ENCODE data around the gene NCOR1.
"Not testable (repeated sequence)": the region's sequence is repeated elsewhere in the genome, so short reads cannot be mapped to it uniquely, and the experiment has no call there.

Gene NCOR1

GRCh38 chr17:16215273-16215964 is at the start of gene NCOR1:
Gene NCOR1, minus strand, starts transcription at chr17:16215534. Its CDS starts 20,965 bp downstream, at chr17:16194569.
- DNase-seq = peak; percentile 94

- DNase-seq = no peak
Observed at GRCh38 chr17:16262201-16262600, 46.9 kb upstream of the NCOR1 start.

- no peak for DNase-seq
Observed at GRCh38 chr17:16261049-16261448, 45.7 kb upstream of the NCOR1 start.

- DNase-seq = no peak
Observed at GRCh38 chr17:16259926-16260325, 44.6 kb upstream of the NCOR1 start.

- no peak for DNase-seq
Observed at GRCh38 chr17:16258901-16259300, 43.6 kb upstream of the NCOR1 start.

GRCh38 chr17:16255481-16255921 is 40.2 kb upstream of the NCOR1 start:
- no peak for DNase-seq

- no peak for DNase-seq
Observed at GRCh38 chr17:16254773-16255400, 39.6 kb upstream of the NCOR1 start.

- DNase-seq = no peak
Observed at GRCh38 chr17:16251556-16251955, 36.2 kb upstream of the NCOR1 start.

GRCh38 chr17:16251043-16251442 is 35.7 kb upstream of the NCOR1 start:
- no peak for DNase-seq

- DNase-seq = no peak
Observed at GRCh38 chr17:16250635-16251034, 35.3 kb upstream of the NCOR1 start.

- DNase-seq = no peak
Observed at GRCh38 chr17:16247586-16247984, 32.3 kb upstream of the NCOR1 start.

GRCh38 chr17:16243801-16244567 is 28.6 kb upstream of the NCOR1 start:
- peak; percentile 68 for DNase-seq

- no peak for DNase-seq
Observed at GRCh38 chr17:16243385-16243784, 28.1 kb upstream of the NCOR1 start.

GRCh38 chr17:16241906-16242399 is 26.6 kb upstream of the NCOR1 start:
- no peak for DNase-seq

GRCh38 chr17:16239931-16240330 is 24.6 kb upstream of the NCOR1 start:
- no peak for DNase-seq

- DNase-seq = no peak
Observed at GRCh38 chr17:16232391-16232790, 17.1 kb upstream of the NCOR1 start.

- not testable (repeated sequence) for DNase-seq
Observed at GRCh38 chr17:16229912-16230561, 14.7 kb upstream of the NCOR1 start.

- no peak for DNase-seq
Observed at GRCh38 chr17:16222406-16222805, 7.1 kb upstream of the NCOR1 start.

- DNase-seq = peak; percentile 95
Observed at GRCh38 chr17:16217002-16217635, 1.8 kb upstream of the NCOR1 start, which contains the start of gene PIGL. Gene PIGL, plus strand, starts transcription at chr17:16217210. Its CDS starts 17 bp downstream, at chr17:16217227.

- DNase-seq = not testable (repeated sequence)
Observed at GRCh38 chr17:16216341-16217001, 1.1 kb upstream of the NCOR1 start.

- peak; percentile 28 for DNase-seq
Observed at GRCh38 chr17:16215965-16216316, 607 bp upstream of the NCOR1 start.

- DNase-seq = no peak
Observed at GRCh38 chr17:16215002-16215272, 397 bp downstream of the NCOR1 start.
